Fibroblast of mammary gland (primary cell): ENCODE data around the gene PCDHGA7.
A peak's percentile ranks its signal among the peaks of the same experiment; 100 is the strongest.

ENCODE experiments used
- DNase-seq: peaks from one replicate; pipeline ENCODE4 v3.0.0-alpha.2; 2010; ENCODE audit warnings: low read depth
- H3K4me3 ChIP-seq: 2 replicates; pipeline ENCODE4 v1.5.1; 2011; ENCODE audit warnings: low read depth, mild to moderate bottlenecking, low read length, moderate library complexity; ENCODE audit not compliant: control insufficient read depth
- TF ChIP-seq, protein P1 (sequence below): conservative IDR thresholded peaks from 2 replicates; pipeline ENCODE4 v1.5.1; 2011; ENCODE audit warnings: low read depth, low read length, inconsistent platforms; ENCODE audit not compliant: control insufficient read depth, insufficient read depth

The PCDHGA7 gene

DNA sequence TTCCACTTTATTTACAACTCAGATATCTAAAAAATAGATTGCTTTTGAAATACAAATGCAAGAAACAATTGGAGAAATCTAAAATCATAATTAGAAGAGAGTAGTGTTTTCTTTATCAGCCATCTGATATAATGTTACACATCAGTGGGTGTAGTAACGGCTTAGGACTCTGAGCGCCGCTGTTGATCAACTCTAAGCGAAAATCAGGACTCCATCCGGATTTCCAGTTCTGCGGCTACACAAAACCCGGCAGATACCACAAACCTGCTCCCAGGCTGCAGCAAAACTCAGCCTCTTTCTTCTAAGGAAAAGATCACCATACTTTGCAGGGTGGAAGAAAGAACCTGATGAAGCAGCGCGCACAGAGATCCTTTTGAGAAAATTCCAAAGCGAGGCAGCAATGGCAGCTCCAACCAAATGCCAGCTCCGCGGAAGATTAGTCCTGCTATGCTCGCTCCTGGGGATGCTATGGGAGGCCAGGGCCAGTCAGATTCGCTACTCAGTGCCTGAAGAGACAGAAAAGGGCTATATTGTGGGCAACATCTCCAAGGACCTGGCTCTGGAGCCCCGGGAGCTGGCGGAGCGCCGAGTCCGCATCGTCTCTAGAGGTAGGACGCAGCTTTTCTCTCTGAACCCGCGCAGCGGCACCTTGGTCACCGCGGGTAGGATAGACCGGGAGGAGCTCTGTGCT lies 20.2 kb downstream of the PCDHGA7 start, which contains the start of gene PCDHGA9:
TSS of gene PCDHGA9 (plus strand) at position 226 of the 691 bp plus-strand sequence. CDS start at position 401, 175 bp downstream.
- TF ChIP-seq, protein P1, sequence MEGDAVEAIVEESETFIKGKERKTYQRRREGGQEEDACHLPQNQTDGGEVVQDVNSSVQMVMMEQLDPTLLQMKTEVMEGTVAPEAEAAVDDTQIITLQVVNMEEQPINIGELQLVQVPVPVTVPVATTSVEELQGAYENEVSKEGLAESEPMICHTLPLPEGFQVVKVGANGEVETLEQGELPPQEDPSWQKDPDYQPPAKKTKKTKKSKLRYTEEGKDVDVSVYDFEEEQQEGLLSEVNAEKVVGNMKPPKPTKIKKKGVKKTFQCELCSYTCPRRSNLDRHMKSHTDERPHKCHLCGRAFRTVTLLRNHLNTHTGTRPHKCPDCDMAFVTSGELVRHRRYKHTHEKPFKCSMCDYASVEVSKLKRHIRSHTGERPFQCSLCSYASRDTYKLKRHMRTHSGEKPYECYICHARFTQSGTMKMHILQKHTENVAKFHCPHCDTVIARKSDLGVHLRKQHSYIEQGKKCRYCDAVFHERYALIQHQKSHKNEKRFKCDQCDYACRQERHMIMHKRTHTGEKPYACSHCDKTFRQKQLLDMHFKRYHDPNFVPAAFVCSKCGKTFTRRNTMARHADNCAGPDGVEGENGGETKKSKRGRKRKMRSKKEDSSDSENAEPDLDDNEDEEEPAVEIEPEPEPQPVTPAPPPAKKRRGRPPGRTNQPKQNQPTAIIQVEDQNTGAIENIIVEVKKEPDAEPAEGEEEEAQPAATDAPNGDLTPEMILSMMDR = peak; percentile 60
- peak within 1 kb of the TSS; percentile 37 for H3K4me3 ChIP-seq
- peak; percentile 57 for DNase-seq

DNA sequence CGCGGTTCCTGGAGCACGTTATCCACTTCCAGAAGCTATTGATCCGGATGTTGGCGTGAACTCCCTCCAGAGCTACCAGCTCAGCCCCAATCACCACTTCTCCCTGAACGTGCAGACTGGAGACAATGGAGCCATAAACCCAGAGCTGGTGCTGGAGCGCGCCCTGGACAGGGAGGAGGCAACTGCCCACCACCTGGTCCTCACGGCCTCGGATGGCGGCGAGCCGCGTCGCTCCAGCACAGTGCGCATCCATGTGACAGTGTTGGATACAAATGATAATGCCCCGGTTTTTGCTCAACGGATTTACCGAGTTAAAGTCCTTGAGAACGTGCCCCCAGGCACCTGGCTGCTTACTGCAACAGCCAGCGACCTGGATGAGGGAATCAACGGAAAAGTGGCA lies 20.8 kb downstream of the PCDHGA7 start:
- TF ChIP-seq, protein P1 = no peak
- no peak overlapping the region for H3K4me3 ChIP-seq
- no peak for DNase-seq

DNA sequence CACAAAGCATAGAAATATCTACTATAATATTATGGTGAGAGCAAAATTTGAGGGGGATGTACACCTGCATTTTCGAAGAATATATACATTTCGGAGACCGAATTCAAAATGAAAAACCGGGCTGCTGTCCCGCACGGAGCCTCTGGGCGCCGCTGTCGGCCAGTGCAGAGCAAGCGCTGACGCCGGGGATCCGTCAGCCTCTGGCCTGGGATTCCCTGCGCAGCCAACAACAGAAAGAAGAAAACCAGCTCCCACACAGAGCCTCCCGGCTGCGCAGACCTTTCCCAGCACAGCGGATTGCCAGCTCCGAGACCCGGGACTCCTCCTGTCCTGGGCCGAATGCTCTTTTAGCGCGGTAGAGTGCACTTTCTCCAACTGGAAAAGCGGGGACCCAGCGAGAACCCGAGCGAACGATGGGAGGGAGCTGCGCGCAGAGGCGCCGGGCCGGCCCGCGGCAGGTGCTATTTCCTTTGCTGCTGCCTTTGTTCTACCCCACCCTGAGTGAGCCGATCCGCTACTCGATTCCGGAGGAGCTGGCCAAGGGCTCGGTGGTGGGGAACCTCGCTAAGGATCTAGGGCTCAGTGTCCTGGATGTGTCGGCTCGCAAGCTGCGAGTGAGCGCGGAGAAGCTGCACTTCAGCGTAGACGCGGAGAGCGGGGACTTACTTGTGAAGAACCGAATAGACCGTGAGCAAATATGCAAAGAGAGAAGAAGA lies 25.4 kb downstream of the PCDHGA7 start, which contains the start of gene PCDHGB6:
TSS of gene PCDHGB6 (plus strand) at position 232 of the 716 bp plus-strand sequence. CDS start at position 414, 182 bp downstream.
- DNase-seq = peak; percentile 59
- TF ChIP-seq, protein P1 = peak; percentile 66
- peak within 1 kb of the TSS; percentile 35 for H3K4me3 ChIP-seq

DNA sequence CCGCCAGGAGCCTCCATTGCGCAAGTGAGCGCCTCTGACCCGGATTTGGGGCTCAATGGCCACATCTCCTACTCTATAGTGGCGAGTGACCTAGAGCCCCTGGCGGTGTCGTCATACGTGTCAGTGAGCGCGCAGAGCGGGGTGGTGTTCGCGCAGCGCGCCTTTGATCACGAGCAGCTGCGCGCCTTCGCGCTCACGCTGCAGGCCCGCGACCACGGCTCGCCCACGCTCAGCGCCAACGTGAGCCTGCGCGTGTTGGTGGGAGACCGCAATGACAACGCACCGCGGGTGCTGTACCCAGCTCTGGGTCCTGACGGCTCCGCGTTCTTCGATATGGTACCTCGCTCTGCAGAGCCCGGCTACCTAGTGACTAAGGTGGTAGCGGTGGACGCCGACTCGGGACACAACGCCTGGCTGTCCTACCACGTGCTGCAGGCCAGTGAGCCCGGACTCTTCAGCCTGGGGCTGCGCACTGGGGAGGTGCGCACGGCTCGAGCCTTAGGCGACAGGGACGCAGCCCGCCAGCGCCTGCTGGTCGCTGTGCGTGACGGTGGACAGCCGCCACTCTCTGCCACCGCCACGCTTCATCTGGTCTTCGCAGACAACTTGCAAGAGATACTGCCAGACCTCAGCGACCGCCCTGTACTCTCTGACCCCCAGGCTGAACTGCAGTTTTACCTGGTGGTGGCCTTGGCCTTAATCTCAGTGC lies 27.2 kb downstream of the PCDHGA7 start:
- TF ChIP-seq, protein P1 = no peak
- DNase-seq = no peak
- H3K4me3 ChIP-seq = no peak overlapping the region

DNA sequence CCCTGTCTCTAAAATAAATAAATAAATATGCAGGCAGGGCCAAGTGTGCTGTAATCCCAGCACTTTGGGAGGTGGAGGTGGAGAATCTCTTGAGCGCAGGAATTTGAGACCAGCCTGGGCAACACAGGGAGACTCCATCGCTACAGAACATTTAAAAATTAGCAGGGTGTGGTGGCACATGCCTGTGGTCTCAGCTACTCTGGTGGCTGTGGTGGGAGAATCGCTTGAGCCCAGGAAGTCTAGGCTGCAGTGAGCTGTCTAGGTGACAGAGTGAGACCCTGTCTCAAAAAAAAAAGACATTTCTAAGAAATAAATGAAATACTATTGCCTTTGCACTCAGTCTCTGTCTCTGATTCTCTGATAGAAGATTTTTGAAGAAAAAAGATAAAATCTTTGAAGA lies 29.0 kb downstream of the PCDHGA7 start:
- no peak for DNase-seq
- TF ChIP-seq, protein P1 = no peak
- no peak overlapping the region for H3K4me3 ChIP-seq

DNA sequence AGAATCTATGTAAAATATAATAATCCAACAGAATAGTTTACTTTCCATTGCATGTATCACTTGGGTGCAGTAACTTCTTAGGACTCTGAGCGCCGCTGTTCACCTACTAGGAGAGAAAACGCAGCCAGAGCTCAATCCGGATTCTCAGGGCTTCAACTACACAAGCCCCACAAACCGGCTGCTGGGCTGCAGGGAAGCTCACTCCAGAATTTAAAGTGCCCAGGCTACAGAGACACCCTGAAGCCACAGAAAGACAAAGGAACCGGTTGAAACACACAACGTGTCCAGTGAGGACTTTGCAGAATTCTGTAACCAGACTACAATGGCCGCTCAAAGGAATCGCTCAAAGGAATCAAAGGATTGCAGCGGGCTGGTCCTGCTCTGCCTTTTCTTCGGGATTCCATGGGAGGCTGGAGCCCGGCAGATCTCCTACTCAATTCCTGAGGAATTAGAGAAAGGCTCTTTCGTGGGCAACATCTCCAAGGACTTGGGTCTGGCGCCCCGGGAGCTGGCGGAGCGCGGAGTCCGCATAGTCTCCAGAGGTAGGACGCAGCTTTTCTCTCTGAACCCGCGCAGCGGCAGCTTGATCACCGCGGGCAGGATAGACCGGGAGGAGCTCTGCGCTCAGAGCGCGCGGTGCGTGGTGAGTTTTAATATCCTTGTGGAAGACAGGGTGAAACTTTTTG lies 30.5 kb downstream of the PCDHGA7 start, which contains the start of gene PCDHGA10:
TSS of gene PCDHGA10 (plus strand) at position 134 of the 686 bp plus-strand sequence. CDS start at position 323, 189 bp downstream.
- TF ChIP-seq, protein P1 = peak; percentile 76
- DNase-seq = peak; percentile 80
- peak within 1 kb of the TSS; percentile 58 for H3K4me3 ChIP-seq
